Psoas muscle (tissue), 8 donors: ENCODE results near the gene HSD11B2. TPM values are rescaled to one million over a fixed set of nuclear protein-coding genes. Genes with fewer than 3 reads are reported as not detected.

Source experiments
- ATAC-seq, 4 donors: fragments of 200-7000 bp; cut with Tn5 transposase; one replicate each; pipeline ENCODE4 v1.9.1; 2020; ENCODE audit warnings: moderate library complexity in 3 of 4, mild to moderate bottlenecking in 2 of 4
- DNase-seq, 2 donors: peaks; one replicate each; pipeline ENCODE4 v3.0.0-alpha.2; 2020
- H3K27ac ChIP-seq: fragments of 200-600 bp; one replicate; pipeline ENCODE4 v1.8.0; 2022
- H3K27me3 ChIP-seq, 3 donors: fragments of 200-600 bp in 1 of 3; one replicate each; pipeline versions ENCODE4 v1.6.1 to v1.8.0; 2013 to 2022; ENCODE audit warnings: low read length in 2 of 3, mild to moderate bottlenecking in 2 of 3, moderate library complexity in 1 of 3; ENCODE audit not compliant: insufficient read depth in 3 of 3
- H3K36me3 ChIP-seq, 2 donors: fragments of 200-600 bp in 1 of 2; one replicate each; pipeline versions ENCODE4 v1.6.1 to v1.8.0; 2013 to 2022; ENCODE audit warnings: low read depth in 1 of 2, mild to moderate bottlenecking in 1 of 2, moderate library complexity in 1 of 2; ENCODE audit not compliant: insufficient read depth in 1 of 2
- H3K4me1 ChIP-seq: fragments of 200-600 bp; one replicate; pipeline ENCODE4 v1.8.0; 2022
- H3K4me3 ChIP-seq: fragments of 200-600 bp; one replicate; pipeline ENCODE4 v1.8.0; 2022; ENCODE audit warnings: mild to moderate bottlenecking
- H3K9me3 ChIP-seq: fragments of 200-600 bp; one replicate; pipeline ENCODE4 v1.8.0; 2022
- WGBS, 3 donors: extraction: QIAGEN DNeasy Blood & Tissue Kit; methylation state at CpG; one replicate each; pipeline versions ENCODE4 v1.1.6 to v1.1.7; 2013; 5-methylcytosine and 5-hydroxymethylcytosine counted together
- intact Hi-C, 2 donors: fragments of 100-400 bp; cut with DNase I; formaldehyde crosslinking; loops; one replicate each; pipeline versions ENCODE4 v1.11.0 to v1.14.2; 2022
- polyA plus RNA-seq, 3 donors: library from polyadenylated mRNA; stranded (reverse); fragments of 200-250 nt; gene quantifications; one replicate each; pipeline ENCODE4 v1.2.3, GENCODE V29; 2013
- total RNA-seq, 4 donors: library from RNA; stranded (reverse); fragmentation: NEBNext Ultra II Directional in 2 of 4; extraction: Animal tissue kit (Norgen Biotek cat#: 25700) in 2 of 4; gene quantifications; one replicate each; pipeline versions ENCODE4 v1.2.1 to v1.2.4, GENCODE V29; 2021 to 2023
- TF ChIP-seq, protein P1 (sequence below): fragments of 200-600 bp; IDR thresholded peaks from one replicate; pipeline ENCODE4 v1.8.0; 2022; ENCODE audit warnings: antibody characterized with exemption
- donor health status: healthy with polysubstance abuse.
- donor health status: DM: no; HTN: no; CAD: no; lungs with moderate emphysema.
- donor health status: Bipolar disorder and iron deficiency.
- donor health status: healthy.
- donor health status: DM: yes; HTN: yes; CAD: no.
- donor health status: DM: no; HTN: no; CAD: no.
- donor health status: DM: no; HTN: no; CAD: no.
- donor health status: DM: yes; HTN: yes; CAD: no.

The HSD11B2 gene
- total and polyA plus RNA-seq, 7 donors: 0.11 to 0.71 (median 0.27) TPM

GRCh38 chr16:67399218-67399733 lies 31.6 kb upstream of the HSD11B2 start:
- no peak overlapping the region for H3K4me3 ChIP-seq
- H3K36me3 ChIP-seq: no peaks in the 10 kb centered on the region
- H3K27ac ChIP-seq: no peak overlapping the region
- ATAC-seq: peak; percentile 17 to 59 (median 26)
- WGBS, 3 donors: 55 to 57% (median 56%) methylated on average over 42 of the region's 42 CpGs
- TF ChIP-seq, protein P1, sequence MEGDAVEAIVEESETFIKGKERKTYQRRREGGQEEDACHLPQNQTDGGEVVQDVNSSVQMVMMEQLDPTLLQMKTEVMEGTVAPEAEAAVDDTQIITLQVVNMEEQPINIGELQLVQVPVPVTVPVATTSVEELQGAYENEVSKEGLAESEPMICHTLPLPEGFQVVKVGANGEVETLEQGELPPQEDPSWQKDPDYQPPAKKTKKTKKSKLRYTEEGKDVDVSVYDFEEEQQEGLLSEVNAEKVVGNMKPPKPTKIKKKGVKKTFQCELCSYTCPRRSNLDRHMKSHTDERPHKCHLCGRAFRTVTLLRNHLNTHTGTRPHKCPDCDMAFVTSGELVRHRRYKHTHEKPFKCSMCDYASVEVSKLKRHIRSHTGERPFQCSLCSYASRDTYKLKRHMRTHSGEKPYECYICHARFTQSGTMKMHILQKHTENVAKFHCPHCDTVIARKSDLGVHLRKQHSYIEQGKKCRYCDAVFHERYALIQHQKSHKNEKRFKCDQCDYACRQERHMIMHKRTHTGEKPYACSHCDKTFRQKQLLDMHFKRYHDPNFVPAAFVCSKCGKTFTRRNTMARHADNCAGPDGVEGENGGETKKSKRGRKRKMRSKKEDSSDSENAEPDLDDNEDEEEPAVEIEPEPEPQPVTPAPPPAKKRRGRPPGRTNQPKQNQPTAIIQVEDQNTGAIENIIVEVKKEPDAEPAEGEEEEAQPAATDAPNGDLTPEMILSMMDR: peak; percentile 46
- peaks cover 27% of the 10 kb centered on the region for H3K4me1 ChIP-seq
- H3K9me3 ChIP-seq: no peaks in the 10 kb centered on the region
- H3K27me3 ChIP-seq: no peaks in the 10 kb centered on the region
- DNase-seq: peak; percentile 42 to 77
- intact Hi-C loops: no loop called here

GRCh38 chr16:67399749-67400704 lies 30.9 kb upstream of the HSD11B2 start:
- 56 to 57% (median 57%) methylated on average over 19 of the region's 19 CpGs for WGBS, 3 donors
- H3K4me3 ChIP-seq: no peak overlapping the region
- peaks cover 28% of the 10 kb centered on the region for H3K4me1 ChIP-seq
- no peaks in the 10 kb centered on the region for H3K36me3 ChIP-seq
- no peaks in the 10 kb centered on the region for H3K27me3 ChIP-seq
- intact Hi-C loops: no loop called here
- no peak overlapping the region for H3K27ac ChIP-seq
- H3K9me3 ChIP-seq: no peaks in the 10 kb centered on the region
- TF ChIP-seq, protein P1: no peak
- peak; percentile 45 to 70 (median 61) for ATAC-seq
- DNase-seq: peak; percentile 41 to 67

DNA sequence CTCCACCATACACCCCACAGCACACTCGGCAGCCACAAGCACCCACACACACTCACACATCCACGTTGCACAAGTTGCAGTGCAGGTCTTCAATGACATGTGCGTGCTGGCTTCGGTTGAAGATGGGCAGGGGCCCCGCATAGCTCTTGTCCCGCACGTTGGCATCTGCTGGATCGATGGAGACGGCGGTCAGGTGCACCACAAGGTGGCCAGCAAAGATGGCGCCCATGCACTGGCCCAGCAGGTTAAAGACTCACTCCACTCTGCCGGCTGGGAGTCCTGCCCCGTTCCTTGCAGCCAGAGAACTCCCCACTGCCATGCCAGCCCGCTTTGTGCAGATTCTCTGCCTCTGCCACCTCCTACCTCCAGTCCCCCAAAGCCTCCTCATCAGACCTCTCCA lies 30.0 kb upstream of the HSD11B2 start:
- DNase-seq: peak in 1 of 2 donors; percentile 49
- no peaks in the 10 kb centered on the region for H3K27me3 ChIP-seq
- no peaks in the 10 kb centered on the region for H3K9me3 ChIP-seq
- ATAC-seq: no peak
- TF ChIP-seq, protein P1: no peak
- H3K27ac ChIP-seq: no peak overlapping the region
- intact Hi-C loops: no loop called here
- H3K36me3 ChIP-seq: no peaks in the 10 kb centered on the region
- H3K4me3 ChIP-seq: no peak overlapping the region
- peaks cover 30% of the 10 kb centered on the region for H3K4me1 ChIP-seq
- WGBS, 3 donors: 96 to 98% (median 97%) methylated on average over 14 of the region's 14 CpGs

- Histone ChIP-seq H3K27ac (no peak overlapping the region), H3K27me3 (no peaks in the 10 kb centered on the region), H3K4me1 (peaks cover 37% of the 10 kb centered on the region), H3K36me3 (no peaks in the 10 kb centered on the region), H3K9me3 (no peaks in the 10 kb centered on the region), H3K4me3 (no peak overlapping the region)
- TF ChIP-seq, protein P1: no peak
- DNase-seq (peak in 1 of 2 donors; percentile 39), ATAC-seq (peak in 1 of 4 donors; percentile 1)
- intact Hi-C loops: no loop called here
- WGBS, 3 donors: 79 to 82% (median 81%) methylated on average over 11 to 12 of the region's 12 CpGs
These were observed 26.9 kb upstream of the HSD11B2 start for GRCh38 chr16:67403976-67404555.
